Activated CD4-positive, alpha-beta T cell treated with anti-CD3 and anti-CD28 coated beads for 1 hour (primary cell): ENCODE results near the gene MFSD6.
"Not testable (repeated sequence)": the region's sequence is repeated elsewhere in the genome, so short reads cannot be mapped to it uniquely, and the experiment has no call there.

Source experiments
- DNase-seq: peaks from one replicate; pipeline ENCODE4 v3.0.0-alpha.2; 2020

MFSD6 gene

DNA sequence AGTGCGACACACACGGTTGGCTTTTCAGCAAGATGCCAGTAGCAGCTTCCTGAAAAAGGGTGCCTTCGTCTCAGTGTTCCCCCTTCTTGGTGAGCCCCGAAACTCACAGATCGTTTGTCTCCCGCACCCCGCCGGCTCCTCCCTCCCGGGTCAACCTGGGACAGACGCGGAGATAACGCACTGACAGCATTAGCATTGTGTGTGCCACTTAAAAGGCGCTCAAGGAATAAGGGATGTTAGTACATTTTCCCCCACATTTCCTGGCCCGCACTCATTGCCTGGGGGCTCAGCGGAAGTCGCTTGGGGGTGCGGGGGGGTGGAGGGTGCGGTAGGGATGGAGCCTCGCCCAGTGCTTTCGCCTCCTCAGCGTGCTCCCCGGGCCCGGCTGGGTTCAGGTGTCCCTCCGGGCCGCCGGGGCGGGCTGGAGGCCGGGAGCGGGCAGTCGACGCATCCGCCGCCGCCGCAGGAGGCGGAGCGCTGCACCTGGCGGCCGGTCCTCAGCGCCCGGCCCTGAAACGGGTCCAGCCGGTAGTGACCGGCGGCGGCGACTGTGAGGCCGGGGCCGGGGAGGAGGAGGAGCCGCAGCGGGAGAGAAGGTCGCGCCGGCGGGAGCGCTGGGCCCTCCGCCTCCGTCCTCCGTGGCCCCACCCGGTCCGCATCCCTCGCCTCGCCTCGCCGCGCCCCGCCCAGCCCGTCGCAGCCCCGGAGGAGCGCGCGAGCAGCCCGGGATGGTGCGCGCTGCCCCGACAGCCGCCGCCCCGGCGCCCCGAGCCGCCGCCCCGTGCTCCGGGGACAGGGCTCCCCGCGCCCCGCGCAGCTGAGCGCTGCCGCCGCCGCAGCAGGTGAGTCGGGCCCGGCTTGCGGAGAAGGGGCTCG, at the start of gene MFSD6:
Gene MFSD6, plus strand, starts transcription at position 694 of the 876 bp plus-strand sequence. CDS start 27,675 bp downstream, outside the sequence.
- peak; percentile 29 for DNase-seq

DNA sequence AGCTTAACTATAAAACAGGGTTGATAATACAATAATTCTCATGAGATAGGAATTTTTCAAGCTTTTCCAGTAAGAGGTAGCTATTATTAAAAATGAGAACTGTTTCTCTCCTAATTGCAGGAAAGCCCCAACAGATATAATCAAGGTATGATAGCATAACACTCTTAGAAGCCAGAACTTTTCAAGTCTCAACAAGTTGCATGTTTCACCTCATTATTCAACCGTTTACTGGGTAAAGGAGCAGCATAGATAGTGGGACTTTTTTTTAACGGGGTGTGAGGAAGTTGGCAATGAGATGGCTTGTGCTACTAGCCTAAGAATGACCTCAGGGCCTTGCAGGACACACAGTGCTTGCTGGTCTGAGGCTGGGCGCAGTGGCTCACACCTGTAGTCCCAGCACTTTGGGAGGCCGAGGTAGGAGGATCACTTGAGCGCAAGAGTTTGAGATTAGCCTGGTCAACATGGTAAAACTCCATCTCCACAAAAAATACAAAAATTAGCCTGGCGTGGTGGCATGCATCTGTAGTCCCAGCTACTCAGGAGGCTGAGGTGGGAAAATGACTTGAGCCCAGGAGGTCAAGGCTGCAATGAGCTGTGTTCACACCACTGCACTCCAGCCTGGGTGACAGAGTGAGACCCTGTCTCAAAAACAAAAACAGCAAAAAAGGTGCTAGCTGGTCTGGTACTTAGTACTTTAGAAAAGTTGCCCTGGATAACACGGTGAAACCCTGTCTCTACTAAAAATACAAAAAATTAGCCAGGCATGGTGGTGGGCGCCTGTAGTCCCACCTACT, 49.3 kb upstream of the MFSD6 start:
- not testable (repeated sequence) for DNase-seq

DNA sequence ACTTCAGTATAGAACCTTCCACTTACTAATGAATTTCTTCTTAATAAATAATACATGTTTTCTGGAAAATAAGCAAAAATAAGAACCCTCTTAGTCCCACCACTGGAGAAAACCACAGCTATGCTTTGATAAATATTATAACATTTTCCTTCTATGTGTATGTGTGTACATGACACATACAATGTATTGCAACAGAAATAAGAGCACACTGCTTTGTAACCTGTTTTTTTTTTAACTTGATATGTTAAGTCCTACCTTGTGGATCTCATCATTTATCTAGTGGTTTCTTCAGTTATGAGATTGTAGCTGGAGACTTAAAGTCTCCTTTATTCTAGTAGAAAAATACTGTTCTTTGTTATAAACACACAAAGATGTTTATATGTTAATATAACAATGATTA, 47.6 kb upstream of the MFSD6 start:
- no peak for DNase-seq

DNA sequence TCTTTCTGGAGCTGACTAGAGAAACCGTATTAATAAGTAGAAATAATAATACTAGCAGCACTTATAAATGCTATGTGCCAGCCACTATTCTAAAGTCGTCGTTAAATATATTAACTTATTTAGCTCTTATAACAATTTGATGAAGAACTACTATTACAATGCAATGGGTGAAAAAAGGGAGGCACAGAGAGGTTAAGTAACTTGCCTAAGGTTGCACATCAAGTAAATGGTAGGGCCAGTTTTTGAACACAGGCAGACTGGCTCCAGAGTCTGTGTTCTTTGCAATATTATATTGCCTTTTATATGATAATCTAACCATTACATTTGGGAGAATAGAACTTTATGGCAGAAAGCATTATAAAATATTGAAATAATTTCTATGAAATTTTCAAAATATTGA, 47.2 kb upstream of the MFSD6 start:
- DNase-seq: no peak

DNA sequence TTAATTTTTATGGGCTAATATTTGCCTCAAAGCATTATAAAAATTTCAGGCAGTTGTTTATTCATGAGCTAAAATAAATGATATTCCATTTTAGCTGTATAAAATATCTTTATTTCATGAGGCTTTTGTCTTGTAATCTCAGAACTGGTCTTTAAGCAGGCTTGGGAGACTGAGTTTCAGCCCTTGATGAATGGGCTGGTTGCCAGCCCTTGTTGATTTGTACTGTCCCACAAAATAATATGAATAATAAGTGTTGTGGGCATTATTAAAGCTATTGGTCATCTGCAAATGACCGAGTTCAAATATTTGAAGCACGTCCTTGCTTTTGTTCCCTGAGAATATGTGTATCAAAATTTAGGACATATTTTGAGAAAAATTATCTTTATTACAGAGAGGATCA, 46.6 kb upstream of the MFSD6 start:
- DNase-seq: no peak

GRCh38 chr2:190362894-190363293, 45.3 kb upstream of the MFSD6 start:
- DNase-seq: no peak

GRCh38 chr2:190365499-190366204, 42.5 kb upstream of the MFSD6 start:
- DNase-seq: no peak

- DNase-seq: no peak
Observed at GRCh38 chr2:190366248-190366753, 41.9 kb upstream of the MFSD6 start.

DNA sequence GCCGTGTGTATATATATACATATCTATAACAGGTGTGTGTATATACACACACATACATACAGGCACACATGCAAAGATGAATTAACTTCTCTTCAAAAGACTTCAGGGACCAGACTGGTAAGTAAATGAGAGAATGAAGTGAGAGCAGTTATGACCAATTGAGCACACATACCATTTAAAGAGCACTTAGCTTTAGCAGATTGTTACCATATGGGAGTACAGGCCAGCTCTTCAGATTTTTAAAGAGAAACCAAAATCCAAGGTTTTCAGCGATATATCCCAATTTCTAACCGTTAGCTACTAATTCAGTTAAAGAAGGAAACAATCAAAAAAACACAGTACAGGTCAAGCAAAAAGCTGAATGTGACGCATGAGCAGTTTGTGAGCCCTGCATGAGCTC, 41.1 kb upstream of the MFSD6 start:
- no peak for DNase-seq

DNA sequence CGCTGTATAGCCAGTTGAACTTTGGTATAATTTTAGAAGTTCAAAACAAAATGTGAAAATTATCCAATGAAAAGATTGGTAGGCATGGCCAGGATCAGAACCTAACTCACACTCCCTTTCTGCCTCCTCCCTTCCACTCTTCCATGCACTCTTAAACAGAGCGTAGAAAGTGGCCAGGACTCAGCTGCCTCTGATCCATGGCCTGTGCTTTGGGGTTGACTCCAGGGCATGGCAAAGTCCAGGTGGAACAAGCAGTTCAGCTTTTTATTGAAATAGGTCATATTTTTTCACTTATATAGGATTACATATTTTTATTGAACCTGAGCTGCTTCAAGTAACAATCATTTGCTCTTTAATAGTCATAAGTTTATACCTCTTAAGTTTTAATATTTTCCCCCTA, 38.5 kb upstream of the MFSD6 start:
- DNase-seq: no peak

GRCh38 chr2:190376083-190376482, 32.1 kb upstream of the MFSD6 start:
- DNase-seq: no peak

- no peak for DNase-seq
Observed at GRCh38 chr2:190376591-190377245, 31.4 kb upstream of the MFSD6 start.

GRCh38 chr2:190378880-190379237, 29.3 kb upstream of the MFSD6 start:
- DNase-seq: no peak

DNA sequence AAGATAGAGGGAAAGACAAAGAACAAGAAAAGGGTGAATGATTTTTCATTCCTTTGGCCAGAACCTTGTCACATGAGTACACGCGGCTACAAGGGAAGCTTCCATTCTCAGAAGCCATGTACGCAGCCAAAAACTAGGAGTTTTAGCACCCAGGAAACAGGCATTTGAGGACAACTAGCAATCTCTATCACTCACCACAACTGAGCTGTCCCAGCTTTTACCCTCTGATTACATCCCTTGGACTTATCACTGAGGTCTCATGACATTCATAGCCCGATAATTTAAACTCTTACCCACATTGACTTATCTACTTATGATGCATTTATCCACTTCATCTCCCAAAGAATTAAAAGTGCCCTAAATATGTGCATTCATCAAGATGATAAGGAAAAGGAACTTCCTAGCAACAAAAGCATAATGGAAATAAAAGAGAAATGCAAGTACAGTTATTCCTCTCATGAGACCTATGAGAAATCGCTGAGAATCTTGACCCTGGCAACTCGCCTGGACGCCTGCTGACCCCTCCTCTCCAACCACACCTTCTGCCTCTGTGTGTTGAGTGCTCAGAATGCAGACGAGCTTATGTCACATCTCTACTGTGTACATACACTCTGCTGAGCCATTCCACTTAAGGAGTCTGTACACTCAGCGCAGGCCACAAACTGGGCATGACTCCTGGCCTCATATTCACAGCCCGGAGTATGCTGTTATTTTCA, 28.7 kb upstream of the MFSD6 start:
- no peak for DNase-seq

DNA sequence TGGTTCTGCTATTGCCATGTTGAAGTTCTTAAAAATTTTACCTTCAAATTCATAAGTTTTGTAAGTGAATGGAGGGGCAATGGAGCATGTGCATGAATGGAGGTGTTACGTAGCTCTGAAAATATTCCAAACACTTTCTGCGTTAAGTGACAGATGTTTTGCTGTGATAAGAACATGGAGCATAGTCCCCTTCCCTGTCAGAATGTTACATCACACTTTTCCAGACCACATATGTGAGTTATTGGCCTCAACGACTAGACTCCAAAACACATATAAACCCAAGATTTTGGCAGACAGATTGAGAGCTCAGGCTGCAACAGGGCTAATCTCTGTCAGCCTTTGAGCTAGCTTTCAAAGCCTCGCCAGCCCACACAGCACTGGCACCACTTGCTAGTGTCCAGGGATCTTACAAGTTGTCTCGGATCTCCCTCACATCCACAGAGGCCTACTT, 27.2 kb upstream of the MFSD6 start:
- no peak for DNase-seq

DNA sequence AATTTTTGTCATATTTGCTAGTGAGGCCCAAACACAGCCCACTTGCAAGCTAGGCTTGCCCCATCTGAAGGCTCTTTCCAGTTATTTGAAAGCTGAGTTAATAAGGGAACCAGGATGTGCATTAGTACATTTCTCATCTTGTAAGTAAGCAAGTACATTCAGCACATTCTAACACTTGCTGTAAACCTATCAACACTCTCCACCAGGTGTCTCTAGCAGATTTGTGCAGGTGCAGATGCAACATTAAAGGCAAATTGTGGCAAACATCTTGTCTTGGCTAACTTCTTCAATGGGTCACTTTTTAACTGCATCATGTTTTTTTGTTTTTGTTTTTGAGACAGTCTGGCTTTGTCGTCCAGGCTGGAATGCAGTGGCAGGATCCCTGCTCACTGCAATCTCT, 25.3 kb upstream of the MFSD6 start:
- no peak for DNase-seq

GRCh38 chr2:190387422-190387821, 20.7 kb upstream of the MFSD6 start:
- no peak for DNase-seq

GRCh38 chr2:190396271-190396670, 11.9 kb upstream of the MFSD6 start:
- no peak for DNase-seq

DNA sequence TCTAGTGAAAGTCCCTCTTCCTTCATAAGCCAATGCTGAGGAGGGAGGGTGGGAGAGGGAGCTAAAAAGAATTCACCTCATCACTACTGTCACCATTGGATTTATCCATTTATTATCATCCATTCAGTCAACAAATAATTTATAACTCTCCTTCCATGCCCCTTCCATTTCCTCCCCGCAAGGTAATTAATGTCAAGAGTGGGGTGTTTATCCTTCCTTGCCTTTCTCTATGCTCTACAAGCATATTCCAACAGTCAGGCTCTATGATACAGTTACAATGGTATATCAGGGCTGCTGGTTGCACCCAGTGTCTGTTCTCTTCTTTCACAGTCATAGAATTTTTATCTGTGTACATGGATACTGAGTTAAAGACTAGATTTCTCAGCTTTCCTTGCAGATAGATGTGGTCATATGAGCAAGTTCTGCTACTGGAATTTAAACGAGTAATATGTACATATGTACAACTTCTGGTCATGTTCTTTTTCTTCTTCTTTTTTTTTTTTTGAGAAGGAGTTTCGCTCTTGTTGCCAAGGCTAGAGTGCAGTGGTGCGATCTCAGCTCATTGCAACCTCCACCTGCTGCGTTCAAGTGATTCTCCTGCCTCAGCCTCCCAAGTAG, 5.1 kb upstream of the MFSD6 start:
- DNase-seq: no peak

DNA sequence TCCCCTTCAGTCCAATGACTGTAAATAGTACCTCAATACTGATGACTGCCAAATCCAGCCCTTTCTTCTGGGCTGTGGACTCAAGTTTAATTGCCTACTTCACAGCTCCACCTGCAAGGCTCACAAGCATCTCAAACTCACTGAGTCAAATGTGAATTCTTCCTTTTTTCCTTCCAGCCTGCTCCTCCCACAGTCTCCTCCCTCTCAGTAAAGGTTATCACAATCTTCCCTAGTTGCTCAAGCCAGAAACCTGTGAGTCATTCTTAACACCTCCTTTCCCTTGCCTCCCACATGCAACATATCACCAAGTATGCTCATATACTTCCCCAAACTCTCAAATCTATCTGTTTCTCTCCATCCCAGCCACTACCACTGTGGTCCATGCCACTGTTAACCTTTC, 3.7 kb upstream of the MFSD6 start:
- DNase-seq: no peak

DNA sequence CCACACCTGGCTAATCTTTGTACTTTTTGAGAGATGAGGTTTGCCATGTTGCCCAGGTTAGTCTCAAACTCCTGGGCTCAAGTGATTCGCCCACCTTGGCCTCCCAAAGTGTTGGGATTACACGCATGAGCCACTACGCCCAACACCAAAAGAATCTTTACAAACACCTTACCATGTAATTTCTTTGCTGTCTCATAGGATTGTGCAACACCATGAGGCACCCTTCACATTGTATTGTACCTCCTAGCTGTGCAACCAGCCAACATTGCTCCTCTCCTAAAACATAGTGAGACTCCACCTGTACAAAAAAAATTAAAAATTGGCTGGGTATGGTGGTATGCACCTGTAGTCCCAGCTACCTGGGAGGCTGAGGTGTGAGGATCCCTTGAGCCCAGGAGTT, 3.1 kb upstream of the MFSD6 start:
- DNase-seq: no peak

GRCh38 chr2:190405995-190406394, 2.2 kb upstream of the MFSD6 start:
- no peak for DNase-seq
